Fibroblast of lung (primary cell): ENCODE measurements around the gene BRD1.

Source experiments
- CTCF ChIP-seq, 2 donors: IDR thresholded peaks in 1 of 2; conservative IDR thresholded peaks in 1 of 2; 1 replicate in 1 of 2; 2 replicates in 1 of 2; pipeline ENCODE4 v1.5.1; 2011 to 2012; ENCODE audit warnings: low read length in 2 of 2, control low read depth in 1 of 2, inconsistent platforms in 1 of 2, low read depth in 1 of 2, mild to moderate bottlenecking in 1 of 2
- EZH2 ChIP-seq: IDR thresholded peaks from 2 replicates; pipeline ENCODE4 v1.5.1; 2012; ENCODE audit warnings: low read length, control low read depth, mild to moderate bottlenecking; ENCODE audit errors: missing control alignments

GRCh38 chr22:49838771-49839717 lies 11.4 kb upstream of the BRD1 start:
- TF ChIP-seq CTCF (conservative IDR thresholded peaks at IDR 0.05 in 1 of 2, IDR thresholded peaks at IDR 0.05 in 1 of 2; ENCODE audit: low read depth in 1 of 2, low read length in 2 of 2) (no peak), EZH2 (no peak)
